Liver (tissue), 9 donors: ENCODE measurements around the gene PARM1. TPM values are rescaled to one million over a fixed set of nuclear protein-coding genes. Genes with fewer than 3 reads are reported as not detected.

Experiments
- DNase-seq: peaks from one replicate; pipeline ENCODE4 v3.0.0-alpha.2; 2017; ENCODE audit warnings: low spot score
- H3K27ac ChIP-seq, 2 donors: one replicate each; pipeline ENCODE4 v1.7.0; 2013; ENCODE audit warnings: inconsistent platforms in 2 of 2, low read length in 2 of 2, control low read depth in 1 of 2, low read depth in 1 of 2, mild to moderate bottlenecking in 1 of 2
- H3K27me3 ChIP-seq, 4 donors: one replicate each; pipeline versions ENCODE4 v1.6.1 to v1.7.0; 2013; ENCODE audit warnings: low read length in 3 of 4, inconsistent platforms in 1 of 4, mild to moderate bottlenecking in 1 of 4, moderate library complexity in 1 of 4; ENCODE audit not compliant: control insufficient read depth in 4 of 4, insufficient read depth in 4 of 4
- H3K36me3 ChIP-seq, 4 donors: one replicate each; pipeline versions ENCODE4 v1.6.1 to v1.7.0; 2013; ENCODE audit warnings: low read length in 3 of 4, mild to moderate bottlenecking in 3 of 4, low read depth in 1 of 4, moderate library complexity in 1 of 4; ENCODE audit not compliant: control insufficient read depth in 4 of 4, insufficient read depth in 3 of 4
- H3K4me1 ChIP-seq, 4 donors: one replicate each; pipeline versions ENCODE4 v1.6.1 to v1.7.0; 2013; ENCODE audit warnings: low read length in 3 of 4, mild to moderate bottlenecking in 3 of 4, moderate library complexity in 1 of 4; ENCODE audit not compliant: control insufficient read depth in 4 of 4, insufficient read depth in 4 of 4
- H3K4me3 ChIP-seq, 3 donors: one replicate each; pipeline versions ENCODE4 v1.6.1 to v1.7.0; 2013; ENCODE audit warnings: low read length in 3 of 3, control low read depth in 1 of 3, low read depth in 1 of 3, mild to moderate bottlenecking in 1 of 3
- H3K9ac ChIP-seq, 2 donors: one replicate each; pipeline ENCODE4 v1.7.0; 2013; ENCODE audit warnings: low read length in 2 of 2, mild to moderate bottlenecking in 2 of 2, moderate library complexity in 2 of 2, control low read depth in 1 of 2, low read depth in 1 of 2
- H3K9me3 ChIP-seq, 4 donors: one replicate each; pipeline versions ENCODE4 v1.6.1 to v1.7.0; 2013; ENCODE audit warnings: low read length in 3 of 4; ENCODE audit not compliant: control insufficient read depth in 4 of 4
- EGR1 ChIP-seq, 2 donors: IDR thresholded peaks; 2 replicates each; pipeline ENCODE4 v1.6.1; 2016 to 2018; ENCODE audit warnings: antibody characterized with exemption in 2 of 2, low read depth in 2 of 2
- FOXA2 ChIP-seq: IDR thresholded peaks from 2 replicates; pipeline ENCODE4 v1.6.1; 2016; ENCODE audit warnings: antibody characterized with exemption
- GABPA ChIP-seq, 2 donors: IDR thresholded peaks in 1 of 2; conservative IDR thresholded peaks in 1 of 2; 2 replicates each; pipeline ENCODE4 v1.6.1; 2016; ENCODE audit warnings: antibody characterized with exemption in 2 of 2, mild to moderate bottlenecking in 1 of 2, moderate library complexity in 1 of 2
- HNF4G ChIP-seq: IDR thresholded peaks from 2 replicates; pipeline ENCODE4 v1.6.1; 2016; ENCODE audit warnings: antibody characterized with exemption
- JUND ChIP-seq, 2 donors: IDR thresholded peaks; 2 replicates each; pipeline ENCODE4 v1.6.1; 2016; ENCODE audit warnings: antibody characterized with exemption in 2 of 2
- NR2F2 ChIP-seq: IDR thresholded peaks from 2 replicates; pipeline ENCODE4 v1.6.1; 2016; ENCODE audit warnings: antibody characterized with exemption
- RAD21 ChIP-seq, 2 donors: IDR thresholded peaks; 2 replicates each; pipeline ENCODE4 v1.6.1; 2016; ENCODE audit warnings: antibody characterized with exemption in 2 of 2, mild to moderate bottlenecking in 2 of 2
- SP1 ChIP-seq: IDR thresholded peaks from 2 replicates; pipeline ENCODE4 v1.6.1; 2018; ENCODE audit warnings: antibody characterized with exemption, mild to moderate bottlenecking
- TAF1 ChIP-seq: conservative IDR thresholded peaks from 2 replicates; pipeline ENCODE4 v1.6.1; 2016; ENCODE audit warnings: antibody characterized with exemption, mild to moderate bottlenecking
- WGBS: extraction: QIAGEN DNeasy Blood & Tissue Kit; methylation state at CpG from one replicate; pipeline ENCODE4 v1.1.7; 2013; 5-methylcytosine and 5-hydroxymethylcytosine counted together
- polyA plus RNA-seq, 2 donors: library from polyadenylated mRNA; stranded (reverse) in 1 of 2; unstranded in 1 of 2; fragments of 200-250 nt in 1 of 2; fragments of >200 nt in 1 of 2; fragmentation: Nextera tagmentation in 1 of 2; extraction: Ambion mirVana in 1 of 2; gene quantifications; one replicate each; pipeline versions ENCODE4 v1.2.1 to v1.2.3, GENCODE V29; 2013 to 2015
- total RNA-seq, 2 donors: library from RNA; depleted of rRNA; stranded (reverse); fragments of >200 nt; gene quantifications; one replicate each; pipeline ENCODE4 v1.2.3, GENCODE V29; 2014
- TF ChIP-seq, protein P1 (sequence below): IDR thresholded peaks from 2 replicates; pipeline ENCODE4 v1.6.1; 2016; ENCODE audit warnings: antibody characterized with exemption, mild to moderate bottlenecking
- TF ChIP-seq, protein P2 (sequence below): IDR thresholded peaks from 2 replicates; pipeline ENCODE4 v1.6.1; 2016; ENCODE audit warnings: antibody characterized with exemption
- TF ChIP-seq, protein P3 (sequence below): IDR thresholded peaks from 2 replicates; pipeline ENCODE4 v1.6.1; 2016; ENCODE audit warnings: antibody characterized with exemption
- TF ChIP-seq, protein P4 (sequence below): IDR thresholded peaks from 2 replicates; pipeline ENCODE4 v1.6.1; 2016; ENCODE audit warnings: antibody characterized with exemption
- donor health status: healthy.
- donor health status: healthy.
- donor health status: healthy.
- donor health status: healthy.
- donor health status: healthy.

Gene PARM1
- total and polyA plus RNA-seq, 4 donors = 0.42 to 2.2 (median 0.74) TPM

DNA sequence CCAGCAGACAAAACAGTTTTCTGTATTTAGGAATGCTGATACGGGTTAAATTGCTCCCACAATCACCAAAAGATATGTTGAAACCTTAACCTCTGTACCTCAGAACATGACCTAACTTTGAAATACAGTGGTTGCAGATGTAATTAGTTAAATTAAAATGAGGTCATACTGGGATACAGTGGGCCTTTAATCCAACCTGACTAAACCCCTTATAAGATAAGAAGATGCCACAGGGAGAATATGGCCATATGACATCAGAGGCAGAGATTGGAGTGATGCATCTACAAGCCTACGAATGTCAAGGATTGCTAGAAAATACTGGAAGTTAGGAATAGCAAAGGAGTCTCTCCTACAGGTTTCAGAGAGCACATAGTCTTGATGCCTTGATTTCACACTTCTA is 32.1 kb upstream of the PARM1 start (continued):
- TF ChIP-seq, protein P1, sequence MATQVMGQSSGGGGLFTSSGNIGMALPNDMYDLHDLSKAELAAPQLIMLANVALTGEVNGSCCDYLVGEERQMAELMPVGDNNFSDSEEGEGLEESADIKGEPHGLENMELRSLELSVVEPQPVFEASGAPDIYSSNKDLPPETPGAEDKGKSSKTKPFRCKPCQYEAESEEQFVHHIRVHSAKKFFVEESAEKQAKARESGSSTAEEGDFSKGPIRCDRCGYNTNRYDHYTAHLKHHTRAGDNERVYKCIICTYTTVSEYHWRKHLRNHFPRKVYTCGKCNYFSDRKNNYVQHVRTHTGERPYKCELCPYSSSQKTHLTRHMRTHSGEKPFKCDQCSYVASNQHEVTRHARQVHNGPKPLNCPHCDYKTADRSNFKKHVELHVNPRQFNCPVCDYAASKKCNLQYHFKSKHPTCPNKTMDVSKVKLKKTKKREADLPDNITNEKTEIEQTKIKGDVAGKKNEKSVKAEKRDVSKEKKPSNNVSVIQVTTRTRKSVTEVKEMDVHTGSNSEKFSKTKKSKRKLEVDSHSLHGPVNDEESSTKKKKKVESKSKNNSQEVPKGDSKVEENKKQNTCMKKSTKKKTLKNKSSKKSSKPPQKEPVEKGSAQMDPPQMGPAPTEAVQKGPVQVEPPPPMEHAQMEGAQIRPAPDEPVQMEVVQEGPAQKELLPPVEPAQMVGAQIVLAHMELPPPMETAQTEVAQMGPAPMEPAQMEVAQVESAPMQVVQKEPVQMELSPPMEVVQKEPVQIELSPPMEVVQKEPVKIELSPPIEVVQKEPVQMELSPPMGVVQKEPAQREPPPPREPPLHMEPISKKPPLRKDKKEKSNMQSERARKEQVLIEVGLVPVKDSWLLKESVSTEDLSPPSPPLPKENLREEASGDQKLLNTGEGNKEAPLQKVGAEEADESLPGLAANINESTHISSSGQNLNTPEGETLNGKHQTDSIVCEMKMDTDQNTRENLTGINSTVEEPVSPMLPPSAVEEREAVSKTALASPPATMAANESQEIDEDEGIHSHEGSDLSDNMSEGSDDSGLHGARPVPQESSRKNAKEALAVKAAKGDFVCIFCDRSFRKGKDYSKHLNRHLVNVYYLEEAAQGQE = no peak
- TF ChIP-seq SP1 = no peak
- TF ChIP-seq JUND (IDR thresholded peaks at IDR 0.05) = no peak
- TF ChIP-seq RAD21 (IDR thresholded peaks at IDR 0.05) = no peak
- TF ChIP-seq EGR1 (IDR thresholded peaks at IDR 0.05; ENCODE audit: low read depth in 2 of 2) = no peak
- no peak for TF ChIP-seq TAF1
- no peak for TF ChIP-seq FOXA2
- TF ChIP-seq HNF4G = no peak
- TF ChIP-seq GABPA (IDR thresholded peaks at IDR 0.05 in 1 of 2, conservative IDR thresholded peaks at IDR 0.05 in 1 of 2) = no peak

DNA sequence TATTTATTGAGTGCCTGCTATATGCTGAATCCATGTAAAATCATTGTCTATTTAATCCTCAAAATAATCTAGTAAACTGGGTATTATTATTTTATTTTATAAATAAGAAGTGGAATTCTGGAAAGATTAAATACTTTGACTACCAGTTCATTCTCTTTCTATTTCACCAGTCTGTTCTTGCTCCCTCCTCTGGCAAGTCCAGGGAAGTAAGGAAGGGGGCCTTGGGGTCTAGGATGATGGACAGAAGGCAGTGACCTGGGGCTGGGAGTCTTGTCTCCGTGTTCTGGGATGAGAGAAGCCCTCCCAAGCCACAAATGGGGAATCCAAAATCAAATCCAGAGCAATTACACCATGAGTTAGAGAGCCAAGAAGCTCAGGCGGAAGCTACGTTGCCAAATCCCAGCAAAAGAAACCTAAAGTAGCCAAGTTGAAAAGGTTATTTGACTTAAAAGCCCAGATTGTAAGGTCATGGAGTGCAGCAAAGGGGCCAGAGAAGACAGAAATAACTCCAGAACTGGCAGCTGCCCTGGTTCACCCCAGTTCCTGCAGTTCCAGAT is 28.3 kb upstream of the PARM1 start:
- TF ChIP-seq, protein P2, sequence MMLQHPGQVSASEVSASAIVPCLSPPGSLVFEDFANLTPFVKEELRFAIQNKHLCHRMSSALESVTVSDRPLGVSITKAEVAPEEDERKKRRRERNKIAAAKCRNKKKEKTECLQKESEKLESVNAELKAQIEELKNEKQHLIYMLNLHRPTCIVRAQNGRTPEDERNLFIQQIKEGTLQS = no peak
- TF ChIP-seq GABPA (IDR thresholded peaks at IDR 0.05 in 1 of 2, conservative IDR thresholded peaks at IDR 0.05 in 1 of 2) (no peak), FOXA2 (no peak), JUND (IDR thresholded peaks at IDR 0.05) (no peak), NR2F2 (no peak)
- TF ChIP-seq, protein P3, sequence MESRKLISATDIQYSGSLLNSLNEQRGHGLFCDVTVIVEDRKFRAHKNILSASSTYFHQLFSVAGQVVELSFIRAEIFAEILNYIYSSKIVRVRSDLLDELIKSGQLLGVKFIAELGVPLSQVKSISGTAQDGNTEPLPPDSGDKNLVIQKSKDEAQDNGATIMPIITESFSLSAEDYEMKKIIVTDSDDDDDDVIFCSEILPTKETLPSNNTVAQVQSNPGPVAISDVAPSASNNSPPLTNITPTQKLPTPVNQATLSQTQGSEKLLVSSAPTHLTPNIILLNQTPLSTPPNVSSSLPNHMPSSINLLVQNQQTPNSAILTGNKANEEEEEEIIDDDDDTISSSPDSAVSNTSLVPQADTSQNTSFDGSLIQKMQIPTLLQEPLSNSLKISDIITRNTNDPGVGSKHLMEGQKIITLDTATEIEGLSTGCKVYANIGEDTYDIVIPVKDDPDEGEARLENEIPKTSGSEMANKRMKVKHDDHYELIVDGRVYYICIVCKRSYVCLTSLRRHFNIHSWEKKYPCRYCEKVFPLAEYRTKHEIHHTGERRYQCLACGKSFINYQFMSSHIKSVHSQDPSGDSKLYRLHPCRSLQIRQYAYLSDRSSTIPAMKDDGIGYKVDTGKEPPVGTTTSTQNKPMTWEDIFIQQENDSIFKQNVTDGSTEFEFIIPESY = no peak
- Histone ChIP-seq H3K27me3 (no peaks in the 10 kb centered on the region), H3K9ac (no peak overlapping the region), H3K36me3 (no peaks in the 10 kb centered on the region), H3K9me3 (no peaks in the 10 kb centered on the region), H3K4me1 (no peaks in the 10 kb centered on the region), H3K4me3 (no peak overlapping the region), H3K27ac (no peak overlapping the region)
- no peak for DNase-seq
- WGBS = 72% methylated on average over 3 of the region's 3 CpGs

DNA sequence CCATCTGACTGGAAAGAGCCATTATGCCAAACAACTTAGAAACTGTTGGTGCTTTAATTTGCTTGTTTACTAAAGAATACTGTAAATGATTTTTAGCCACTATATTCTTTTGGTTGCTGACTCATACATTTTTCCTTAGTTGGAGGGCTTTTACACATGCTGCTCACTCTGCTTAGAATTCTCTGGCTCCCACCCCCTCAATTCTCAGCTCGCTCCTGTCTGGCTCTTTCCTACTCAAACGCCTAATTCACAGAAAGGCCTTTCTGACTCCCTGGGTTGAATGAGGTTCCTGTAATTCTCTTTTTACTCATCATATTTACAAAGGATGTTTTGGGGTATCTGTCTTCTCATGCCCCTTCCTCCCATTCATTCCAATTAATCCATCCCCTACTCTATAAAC is 26.1 kb upstream of the PARM1 start:
- Histone ChIP-seq H3K27me3 (no peaks in the 10 kb centered on the region), H3K36me3 (no peaks in the 10 kb centered on the region), H3K27ac (no peak overlapping the region), H3K9ac (no peak overlapping the region), H3K4me3 (no peak overlapping the region), H3K9me3 (no peaks in the 10 kb centered on the region), H3K4me1 (no peaks in the 10 kb centered on the region)
- WGBS = 83% methylated on average over 2 of the region's 2 CpGs
- DNase-seq = no peak
- TF ChIP-seq, protein P4, sequence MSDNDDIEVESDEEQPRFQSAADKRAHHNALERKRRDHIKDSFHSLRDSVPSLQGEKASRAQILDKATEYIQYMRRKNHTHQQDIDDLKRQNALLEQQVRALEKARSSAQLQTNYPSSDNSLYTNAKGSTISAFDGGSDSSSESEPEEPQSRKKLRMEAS = no peak
- no peak for TF ChIP-seq NR2F2
